Pancreas (tissue), 10 donors: Measurements from ENCODE around the gene METTL16. TPM values are rescaled to one million over a fixed set of nuclear protein-coding genes. Genes with fewer than 3 reads are reported as not detected.

Experiments
- ATAC-seq, 4 donors: fragments of 200-7000 bp; cut with Tn5 transposase; one replicate each; pipeline versions ENCODE4 v1.8.0 to v1.9.1; 2020; ENCODE audit warnings: mild to moderate bottlenecking in 4 of 4, moderate library complexity in 4 of 4
- DNase-seq, 6 donors: peaks; one replicate each; pipeline ENCODE4 v3.0.0-alpha.2; 2020
- FAIRE-seq: peaks from 2 replicates; lab custom pipeline; 2012; peaks lifted over from hg19 to GRCh38; lab: Jason Lieb, UNC
- H3K27ac ChIP-seq, 4 donors: fragments of 200-600 bp; sonication (generic); 1 replicate in 3 of 4; 2 replicates in 1 of 4; pipeline versions ENCODE4 v1.5.0 to v1.8.0; 2020
- H3K27me3 ChIP-seq, 4 donors: fragments of 200-600 bp; one replicate each; pipeline ENCODE4 v1.8.0; 2021
- H3K36me3 ChIP-seq, 3 donors: fragments of 200-600 bp; sonication (generic) in 1 of 3; one replicate each; pipeline versions ENCODE4 v1.5.0 to v1.8.0; 2020 to 2021
- H3K4me1 ChIP-seq, 3 donors: fragments of 200-600 bp; one replicate each; pipeline ENCODE4 v1.8.0; 2021
- H3K4me3 ChIP-seq, 4 donors: fragments of 200-600 bp; sonication (generic) in 2 of 4; one replicate each; pipeline versions ENCODE4 v1.5.0 to v1.8.0; 2020 to 2021
- H3K9me3 ChIP-seq, 4 donors: fragments of 200-600 bp; one replicate each; pipeline ENCODE4 v1.8.0; 2021
- CTCF ChIP-seq, 4 donors: fragments of 200-600 bp; sonication (generic) in 3 of 4; IDR thresholded peaks; one replicate each; pipeline versions ENCODE4 v1.5.0 to v1.8.0; 2021; ENCODE audit warnings: antibody characterized with exemption in 4 of 4
- WGBS, 2 donors: extraction: QIAGEN DNeasy Blood & Tissue Kit; methylation state at CpG; one replicate each; pipeline ENCODE4 v1.1.7; 2013; 5-methylcytosine and 5-hydroxymethylcytosine counted together
- intact Hi-C, 3 donors: fragments of 100-400 bp; cut with DNase I; formaldehyde crosslinking; loops; one replicate each; pipeline versions ENCODE4 v1.11.1 to v1.14.2; 2022
- polyA plus RNA-seq, 2 donors: library from polyadenylated mRNA; stranded (reverse); fragments of 200-250 nt; gene quantifications; one replicate each; pipeline ENCODE4 v1.2.3, GENCODE V29; 2013
- total RNA-seq, 6 donors: library from RNA; stranded (reverse); fragmentation: NEBNext Ultra II Directional in 4 of 6; extraction: Animal tissue kit (Norgen Biotek cat#: 25700) in 4 of 6; gene quantifications; one replicate each; pipeline versions ENCODE4 v1.2.1 to v1.2.4, GENCODE V29; 2021 to 2023
- donor health status: healthy with polysubstance abuse.
- donor health status: DM: no; HTN: no; CAD: no; lungs with moderate emphysema.
- donor health status: DM: no; HTN: no; CAD: no.
- donor health status: control.
- donor health status: control.
- donor health status: Bipolar disorder and iron deficiency.
- donor health status: DM: yes; HTN: yes; CAD: no.
- donor health status: DM: no; HTN: no; CAD: no.
- donor health status: DM: no; HTN: no; CAD: no.
- donor health status: DM: yes; HTN: yes; CAD: no.

Gene METTL16
- total RNA-seq (10 to 100 TPM in 5 of 6 donors, 1 to 10 TPM in 1; 9.2 to 16.5 (median 13.1) TPM), polyA plus RNA-seq (10 to 100 TPM; 15.5 to 19.6 TPM)

- WGBS, 2 donors: 0 to 1% methylated on average over 49 of the region's 49 CpGs
- Histone ChIP-seq H3K4me1 (peaks cover 7 to 12% (median 11%) of the 10 kb centered on the region in 3 donors), H3K36me3 (no peaks in the 10 kb centered on the region), H3K4me3 (peak within 1 kb of the TSS; percentile 41 to 73 (median 58)), H3K9me3 (no peaks in the 10 kb centered on the region), H3K27ac (peak within 1 kb of the TSS; percentile 67 to 90 (median 81)), H3K27me3 (no peaks in the 10 kb centered on the region)
- peak; percentile 87 for FAIRE-seq
- ATAC-seq: peak; percentile 99 to 100 (median 100)
- TF ChIP-seq CTCF (IDR thresholded peaks at IDR 0.05): no peak
- intact Hi-C loops: no loop called here
- DNase-seq: peak; percentile 93 to 98 (median 96)
These were observed at the start of gene METTL16 for GRCh38 chr17:2511462-2512369. METTL16 (minus strand) TSS chr17:2511888; CDS start chr17:2502331, 9,557 bp downstream.

GRCh38 chr17:2560658-2561057 lies 49.0 kb upstream of the METTL16 start:
- ATAC-seq (no peak), DNase-seq (no peak), FAIRE-seq (no peak)
- no peak for TF ChIP-seq CTCF (IDR thresholded peaks at IDR 0.05)
- Histone ChIP-seq H3K9me3 (no peaks in the 10 kb centered on the region), H3K36me3 (no peaks in the 10 kb centered on the region), H3K4me1 (no peaks in the 10 kb centered on the region), H3K4me3 (no peak overlapping the region), H3K27me3 (no peaks in the 10 kb centered on the region), H3K27ac (no peak overlapping the region)
- WGBS, 2 donors: 90% methylated on average over 5 of the region's 5 CpGs
- intact Hi-C loops: no loop called here

GRCh38 chr17:2551928-2552327 lies 40.2 kb upstream of the METTL16 start:
- FAIRE-seq: no peak
- TF ChIP-seq CTCF (IDR thresholded peaks at IDR 0.05): no peak
- H3K27me3 ChIP-seq: no peaks in the 10 kb centered on the region

GRCh38 chr17:2551493-2551892 lies 39.8 kb upstream of the METTL16 start:
- DNase-seq (no peak), ATAC-seq (no peak), FAIRE-seq (no peak)
- Histone ChIP-seq H3K27ac (no peak overlapping the region), H3K4me3 (no peak overlapping the region), H3K27me3 (no peaks in the 10 kb centered on the region), H3K9me3 (no peaks in the 10 kb centered on the region), H3K36me3 (no peaks in the 10 kb centered on the region), H3K4me1 (no peaks in the 10 kb centered on the region)
- 56 to 59% methylated on average over 10 of the region's 10 CpGs for WGBS, 2 donors
- no peak for TF ChIP-seq CTCF (IDR thresholded peaks at IDR 0.05)
- intact Hi-C loops: no loop called here

More at GRCh38 chr17:2551928-2552327, 40.2 kb upstream of the METTL16 start:
- no peaks in the 10 kb centered on the region for H3K4me1 ChIP-seq
- H3K9me3 ChIP-seq: no peaks in the 10 kb centered on the region
- ATAC-seq: no peak
- H3K27ac ChIP-seq: no peak overlapping the region
- no peaks in the 10 kb centered on the region for H3K36me3 ChIP-seq
- no peak for DNase-seq
- no peak overlapping the region for H3K4me3 ChIP-seq
- intact Hi-C loops: no loop called here
- 56 to 61% methylated on average over 9 of the region's 9 CpGs for WGBS, 2 donors
